Measurements from ENCODE around the gene DLG2. TPM values are rescaled to one million over a fixed set of nuclear protein-coding genes. Genes with fewer than 3 reads are reported as not detected.

DLG2 gene
- total RNA-seq, 1 experiment from 2014 or later: 17.5 TPM

GRCh38 chr11:83725728-83726127 is 1901.4 kb downstream of the DLG2 start:
- no peaks in the 10 kb centered on the region for H3K36me3 Mint-ChIP-seq
- ATAC-seq (no peak), DNase-seq (ENCODE audit: low spot score) (no peak)
- ChIA-PET POLR2A (interaction anchor here (0.6 to 1.1 kb wide), 4 partner anchors 16 to 440 kb away, joined by 3 to 4 read pairs (median 4); partner anchors contain the start of gene CCDC90B), CTCF (interaction anchor here (1.0 to 3.5 kb wide), 6 partner anchors 14 to 476 kb away, joined by 3 to 27 read pairs (median 4); no protein-coding TSS in a partner anchor)
- peak overlapping the region; percentile 99 for H3K27ac Mint-ChIP-seq
- H3K27me3 Mint-ChIP-seq (ENCODE audit: low read depth): no peaks in the 10 kb centered on the region
- no peaks in the 10 kb centered on the region for H3K9me3 Mint-ChIP-seq
- peak overlapping the region; percentile 78 for H3K4me3 Mint-ChIP-seq
- no peak for TF ChIP-seq PRRX2 (CRISPR knock-in tag; IDR thresholded peaks at IDR 0.05)
- no peak for TF ChIP-seq E2F1 (CRISPR knock-in tag; IDR thresholded peaks at IDR 0.05)
- TF ChIP-seq ZBTB43 (CRISPR knock-in tag; IDR thresholded peaks at IDR 0.05): no peak
- no peak for TF ChIP-seq ZNF532 (CRISPR knock-in tag; IDR thresholded peaks at IDR 0.05; ENCODE audit: borderline replicate concordance)
- no peak for TF ChIP-seq ZBTB21 (CRISPR knock-in tag; IDR thresholded peaks at IDR 0.05; ENCODE audit: borderline replicate concordance)
- TF ChIP-seq SP1 (CRISPR knock-in tag; conservative IDR thresholded peaks at IDR 0.05): no peak
- TF ChIP-seq ZNF219 (CRISPR knock-in tag; IDR thresholded peaks at IDR 0.05; ENCODE audit: borderline replicate concordance): no peak
- H3K4me1 Mint-ChIP-seq: peaks cover 56% of the 10 kb centered on the region

- DNase-seq (ENCODE audit: low spot score): peak; percentile 11
- TF ChIP-seq ETV6 (CRISPR knock-in tag; IDR thresholded peaks at IDR 0.05) (0 out of 2 replicates have a peak, but pooled peaks have one; percentile 27), ZNF532 (CRISPR knock-in tag; IDR thresholded peaks at IDR 0.05; ENCODE audit: borderline replicate concordance) (no peak)
- ATAC-seq: peak; percentile 37
- Mint-ChIP-seq H3K27me3 (ENCODE audit: low read depth) (0 out of 2 replicates have a peak, but pooled peaks cover 4% of the 10 kb centered on the region), H3K27ac (peak overlapping the region; percentile 99), H3K36me3 (no peaks in the 10 kb centered on the region), H3K9me3 (no peaks in the 10 kb centered on the region), H3K4me1 (peaks cover 61% of the 10 kb centered on the region), H3K4me3 (peak overlapping the region; percentile 78)
- CTCF ChIA-PET: interaction anchor here (1.0 to 3.5 kb wide), 8 partner anchors 14 to 476 kb away, joined by 3 to 27 read pairs (median 4); no protein-coding TSS in a partner anchor
- POLR2A ChIA-PET: interaction anchor here (0.6 to 1.1 kb wide), 4 partner anchors 17 to 439 kb away, joined by 3 to 4 read pairs (median 4); partner anchors contain the start of gene CCDC90B
Measured at GRCh38 chr11:83725269-83725560, 1901.9 kb downstream of the DLG2 start.

- CTCF ChIA-PET: interaction anchor here (0.9 to 3.5 kb wide), 13 partner anchors 9 to 431 kb away, joined by 3 to 27 read pairs (median 3); no protein-coding TSS in a partner anchor
- POLR2A ChIA-PET: interaction anchor here (1.0 kb wide), 1 partner anchor 9 kb away, joined by 4 read pairs; no protein-coding TSS in a partner anchor
- Mint-ChIP-seq H3K36me3 (peaks cover 6% of the 10 kb centered on the region), H3K27ac (peak overlapping the region; percentile 99), H3K4me3 (peak overlapping the region; percentile 78), H3K4me1 (peaks cover 69% of the 10 kb centered on the region), H3K27me3 (ENCODE audit: low read depth) (0 out of 2 replicates have a peak, but pooled peaks cover 4% of the 10 kb centered on the region), H3K9me3 (no peaks in the 10 kb centered on the region)
- DNase-seq (ENCODE audit: low spot score) (no peak), ATAC-seq (no peak; the same call in 1 of the 2 replicates)
- no peak for TF ChIP-seq KAT7 (CRISPR knock-in tag; IDR thresholded peaks at IDR 0.05; ENCODE audit: borderline replicate concordance)
- no peak for TF ChIP-seq NR3C1 (CRISPR knock-in tag; conservative IDR thresholded peaks at IDR 0.05; ENCODE audit: low read depth)
- no peak for TF ChIP-seq MYBL2 (CRISPR knock-in tag; IDR thresholded peaks at IDR 0.05)
- no peak for TF ChIP-seq E2F1 (CRISPR knock-in tag; IDR thresholded peaks at IDR 0.05)
- TF ChIP-seq TEAD4 (CRISPR knock-in tag; IDR thresholded peaks at IDR 0.05): no peak
- no peak for TF ChIP-seq GABPB1 (CRISPR knock-in tag; IDR thresholded peaks at IDR 0.05)
- no peak for TF ChIP-seq ZNF532 (CRISPR knock-in tag; IDR thresholded peaks at IDR 0.05; ENCODE audit: borderline replicate concordance)
Measured at GRCh38 chr11:83723999-83724398, 1903.1 kb downstream of the DLG2 start.

Measured in WTC11 (cell line).